Neural progenitor cell (in vitro differentiated cells): Measurements from ENCODE around the gene EIF3B. TPM values are rescaled to one million over a fixed set of nuclear protein-coding genes. Genes with fewer than 3 reads are reported as not detected.
A peak's percentile ranks its signal among the peaks of the same experiment; 100 is the strongest.

Source experiments
- DNase-seq: peaks from one replicate; pipeline ENCODE4 v3.0.0-alpha.2; 2016; ENCODE audit warnings: low spot score
- H2AFZ ChIP-seq: fragments of 200-600 bp; sonication (generic); replicated peaks from 2 replicates; pipeline ENCODE4 v1.6.1; 2016; ENCODE audit warnings: antibody characterized with exemption
- H3F3A ChIP-seq: fragments of 200-600 bp; sonication (generic); 2 replicates; pipeline ENCODE4 v1.6.1; 2016; ENCODE audit warnings: antibody characterized with exemption, low read depth
- H3K27ac ChIP-seq: fragments of 200-600 bp; sonication (generic); 2 replicates; pipeline ENCODE4 v1.5.1; 2016; ENCODE audit warnings: mild to moderate bottlenecking
- H3K27me3 ChIP-seq: fragments of 200-600 bp; sonication (generic); 2 replicates; pipeline ENCODE4 v1.6.1; 2016; ENCODE audit warnings: mild to moderate bottlenecking, moderate library complexity
- H3K36me3 ChIP-seq: fragments of 200-600 bp; sonication (generic); 2 replicates; pipeline ENCODE4 v1.5.1; 2016
- H3K4me1 ChIP-seq: fragments of 200-600 bp; sonication (generic); 2 replicates; pipeline ENCODE4 v1.6.1; 2016; ENCODE audit warnings: mixed run types
- H3K4me2 ChIP-seq: fragments of 200-600 bp; sonication (generic); 2 replicates; pipeline ENCODE4 v1.6.1; 2016
- H3K4me3 ChIP-seq: fragments of 200-600 bp; sonication (generic); 2 replicates; pipeline ENCODE4 v1.5.1; 2016
- H3K79me2 ChIP-seq: fragments of 200-600 bp; sonication (generic); 2 replicates; pipeline ENCODE4 v1.6.1; 2016; ENCODE audit warnings: low read depth
- H3K9ac ChIP-seq: fragments of 200-600 bp; sonication (generic); 2 replicates; pipeline ENCODE4 v1.6.1; 2016
- H3K9me3 ChIP-seq: fragments of 200-600 bp; sonication (generic); 2 replicates; pipeline ENCODE4 v1.5.1; 2016; ENCODE audit warnings: low read depth
- H4K20me1 ChIP-seq: fragments of 200-600 bp; sonication (generic); 2 replicates; pipeline ENCODE4 v1.6.1; 2016; ENCODE audit warnings: low read depth
- H3K27ac Mint-ChIP-seq: 3 replicates; pipeline ENCODE4 v1.8.0; 2021; ENCODE audit warnings: mixed read lengths
- H3K27me3 Mint-ChIP-seq: 2 replicates; pipeline ENCODE4 v1.8.0; 2022; ENCODE audit warnings: low read depth, mild to moderate bottlenecking, inconsistent platforms, moderate library complexity, mixed read lengths; ENCODE audit not compliant: insufficient read depth
- H3K36me3 Mint-ChIP-seq: 3 replicates; pipeline ENCODE4 v1.8.0; 2021; ENCODE audit warnings: mixed read lengths
- H3K4me1 Mint-ChIP-seq: 3 replicates; pipeline ENCODE4 v1.8.0; 2021; ENCODE audit warnings: mixed read lengths
- H3K4me3 Mint-ChIP-seq: 3 replicates; pipeline ENCODE4 v1.8.0; 2021; ENCODE audit warnings: mild to moderate bottlenecking, moderate library complexity, mixed read lengths
- H3K9me3 Mint-ChIP-seq: 3 replicates; pipeline ENCODE4 v1.8.0; 2020; ENCODE audit warnings: mixed read lengths
- EZH2 ChIP-seq: fragments of 200-600 bp; sonication (generic); IDR thresholded peaks from 2 replicates; pipeline ENCODE4 v1.6.1; 2017; ENCODE audit warnings: antibody characterized with exemption, mild to moderate bottlenecking, moderate library complexity
- EZH2phosphoT487 ChIP-seq: fragments of 200-600 bp; sonication (generic); IDR thresholded peaks from 2 replicates; pipeline ENCODE4 v1.6.1; 2017; ENCODE audit warnings: antibody characterized with exemption
- small RNA-seq: library from RNA; depleted of rRNA; stranded (forward); fragments of <200 nt; gene quantifications from one replicate; pipeline ENCODE3, GENCODE V24; 2015
- total RNA-seq: library from RNA; depleted of rRNA; stranded (reverse); fragments of >200 nt; gene quantifications from 2 replicates; pipeline ENCODE4 v1.2.3, GENCODE V29; 2015; ENCODE audit warnings: low replicate concordance
- TF ChIP-seq, protein P1 (sequence below): fragments of 200-600 bp; sonication (generic); IDR thresholded peaks from 2 replicates; pipeline ENCODE4 v1.5.1; 2017; ENCODE audit warnings: antibody characterized with exemption, mild to moderate bottlenecking

The EIF3B gene
- total RNA-seq, 1 donor from 2014 or later = 146 TPM

GRCh38 chr7:2421943-2422310 is 67.3 kb downstream of the EIF3B start:
- Mint-ChIP-seq H3K4me3 (no peak overlapping the region), H3K27me3 (peaks cover 4% of the 10 kb centered on the region), H3K27ac (no peak overlapping the region), H3K9me3 (no peaks in the 10 kb centered on the region), H3K36me3 (no peaks in the 10 kb centered on the region), H3K4me1 (peaks cover 19% of the 10 kb centered on the region)
- peaks cover 4% of the 10 kb centered on the region for H3K4me1 ChIP-seq
- no peaks in the 10 kb centered on the region for H3K9me3 ChIP-seq
- no peak for DNase-seq
- H2AFZ ChIP-seq = no peak overlapping the region
- no peak overlapping the region for H3K9ac ChIP-seq
- H3K27ac ChIP-seq = no peak overlapping the region
- peaks cover 13% of the 10 kb centered on the region for H3K79me2 ChIP-seq
- H3K27me3 ChIP-seq = no peaks in the 10 kb centered on the region
- no peak overlapping the region for H3K4me3 ChIP-seq
- TF ChIP-seq EZH2phosphoT487 (no peak), EZH2 (no peak)
- TF ChIP-seq, protein P1, sequence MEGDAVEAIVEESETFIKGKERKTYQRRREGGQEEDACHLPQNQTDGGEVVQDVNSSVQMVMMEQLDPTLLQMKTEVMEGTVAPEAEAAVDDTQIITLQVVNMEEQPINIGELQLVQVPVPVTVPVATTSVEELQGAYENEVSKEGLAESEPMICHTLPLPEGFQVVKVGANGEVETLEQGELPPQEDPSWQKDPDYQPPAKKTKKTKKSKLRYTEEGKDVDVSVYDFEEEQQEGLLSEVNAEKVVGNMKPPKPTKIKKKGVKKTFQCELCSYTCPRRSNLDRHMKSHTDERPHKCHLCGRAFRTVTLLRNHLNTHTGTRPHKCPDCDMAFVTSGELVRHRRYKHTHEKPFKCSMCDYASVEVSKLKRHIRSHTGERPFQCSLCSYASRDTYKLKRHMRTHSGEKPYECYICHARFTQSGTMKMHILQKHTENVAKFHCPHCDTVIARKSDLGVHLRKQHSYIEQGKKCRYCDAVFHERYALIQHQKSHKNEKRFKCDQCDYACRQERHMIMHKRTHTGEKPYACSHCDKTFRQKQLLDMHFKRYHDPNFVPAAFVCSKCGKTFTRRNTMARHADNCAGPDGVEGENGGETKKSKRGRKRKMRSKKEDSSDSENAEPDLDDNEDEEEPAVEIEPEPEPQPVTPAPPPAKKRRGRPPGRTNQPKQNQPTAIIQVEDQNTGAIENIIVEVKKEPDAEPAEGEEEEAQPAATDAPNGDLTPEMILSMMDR = no peak
- no peaks in the 10 kb centered on the region for H4K20me1 ChIP-seq
- H3K4me2 ChIP-seq = no peak overlapping the region
- no peaks in the 10 kb centered on the region for H3K36me3 ChIP-seq
- H3F3A ChIP-seq = no peaks in the 10 kb centered on the region

DNA sequence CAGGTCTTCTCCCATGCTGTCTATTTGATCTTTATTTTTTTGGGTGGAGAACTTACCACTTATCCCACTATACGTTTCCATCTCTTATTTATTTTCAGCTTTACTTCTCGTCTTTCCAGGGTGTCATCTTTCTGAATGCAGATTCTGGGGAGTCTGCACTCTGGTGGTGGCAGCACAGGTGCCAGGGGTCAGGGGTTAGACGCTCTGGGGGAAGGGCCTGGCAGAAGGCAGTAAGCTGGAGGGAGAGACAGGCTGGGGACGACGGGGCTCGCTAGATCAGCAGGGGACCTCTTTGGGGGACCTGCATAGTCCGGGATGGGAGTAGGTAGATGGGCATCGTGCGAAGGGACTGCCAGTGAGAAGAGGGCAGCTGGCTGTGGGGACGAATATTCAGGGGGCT is 71.1 kb downstream of the EIF3B start:
- no peaks in the 10 kb centered on the region for H4K20me1 ChIP-seq

More for the DNA sequence above, 71.1 kb downstream of the EIF3B start:
- Mint-ChIP-seq H3K36me3 (peaks cover 10% of the 10 kb centered on the region), H3K4me1 (peaks cover 19% of the 10 kb centered on the region), H3K4me3 (no peak overlapping the region), H3K27ac (peak overlapping the region; percentile 19), H3K27me3 (peaks cover 5% of the 10 kb centered on the region), H3K9me3 (peaks cover 1% of the 10 kb centered on the region)
- no peaks in the 10 kb centered on the region for H3K9me3 ChIP-seq
- TF ChIP-seq EZH2 = no peak
- TF ChIP-seq EZH2phosphoT487 = no peak
- TF ChIP-seq, protein P1 = no peak
- no peak overlapping the region for H3K4me2 ChIP-seq
- H3K79me2 ChIP-seq = no peaks in the 10 kb centered on the region
- no peak overlapping the region for H3K27ac ChIP-seq
- H3K27me3 ChIP-seq = no peaks in the 10 kb centered on the region
- peaks cover 4% of the 10 kb centered on the region for H3K4me1 ChIP-seq
- no peaks in the 10 kb centered on the region for H3F3A ChIP-seq
- DNase-seq = no peak
- H3K36me3 ChIP-seq = no peaks in the 10 kb centered on the region
- H2AFZ ChIP-seq = no peak overlapping the region
- H3K4me3 ChIP-seq = no peak overlapping the region
- H3K9ac ChIP-seq = no peak overlapping the region

Small RNAs within 50 kb of the gene (small RNA-seq; reads per million reads assigned to genes)
- not detected for gene AC004840.2

Other genes with a start within 250 kb of the EIF3B start
- 23.7 and 46.6 TPM in 2 replicates for gene MAD1L1, start 121.9 kb upstream of the EIF3B start, total RNA-seq
- gene MRM2, start 112.6 kb upstream of the EIF3B start, total RNA-seq = 30.6 and 34.3 TPM in 2 replicates
- 29.6 and 63.9 TPM in 2 replicates for gene NUDT1, start 112.6 kb upstream of the EIF3B start, total RNA-seq
- gene SNX8, start 40.4 kb upstream of the EIF3B start, total RNA-seq = 3.6 and 15.0 TPM in 2 replicates
- 0.43 and 7.2 TPM in 2 replicates for gene CHST12, start 48.8 kb downstream of the EIF3B start, total RNA-seq
- gene GRIFIN, start 121.6 kb downstream of the EIF3B start, total RNA-seq = not detected in 2 replicates
- gene LFNG, start 164.9 kb downstream of the EIF3B start, total RNA-seq = 58.0 and 177 TPM in 2 replicates
- gene BRAT1, start 200.7 kb downstream of the EIF3B start, total RNA-seq = 9.3 and 52.2 TPM in 2 replicates
- 4.6 and 10.1 TPM in 2 replicates for gene IQCE, start 204.2 kb downstream of the EIF3B start, total RNA-seq